Trophoblast cell (in vitro differentiated cells and primary cell): Measurements from ENCODE around the gene ZNF660.
"Not testable (repeated sequence)": the region's sequence is repeated elsewhere in the genome, so short reads cannot be mapped to it uniquely, and the experiment has no call there.

Source experiments
- DNase-seq, 2 donors: peaks; one replicate each; pipeline ENCODE4 v3.0.0-alpha.2; 2016
- H2AFZ ChIP-seq: 2 replicates; pipeline ENCODE4 v1.6.1; 2013; ENCODE audit warnings: low read length, moderate library complexity, mild to moderate bottlenecking; ENCODE audit not compliant: insufficient read depth, poor library complexity
- H2AK5ac ChIP-seq: 2 replicates; pipeline ENCODE4 v1.6.1; 2013; ENCODE audit warnings: mild to moderate bottlenecking, low read length
- H2BK120ac ChIP-seq: 2 replicates; pipeline ENCODE4 v1.6.1; 2013; ENCODE audit warnings: low read length, mild to moderate bottlenecking, moderate library complexity; ENCODE audit not compliant: insufficient read depth, poor library complexity
- H2BK12ac ChIP-seq: 2 replicates; pipeline ENCODE4 v1.6.1; 2013; ENCODE audit warnings: mild to moderate bottlenecking, low read length, moderate library complexity
- H2BK5ac ChIP-seq: 2 replicates; pipeline ENCODE4 v1.6.1; 2013; ENCODE audit warnings: low read length, low read depth, moderate library complexity, mild to moderate bottlenecking; ENCODE audit not compliant: poor library complexity
- H3K14ac ChIP-seq: 2 replicates; pipeline ENCODE4 v1.6.1; 2013; ENCODE audit warnings: mild to moderate bottlenecking, low read length
- H3K18ac ChIP-seq: 2 replicates; pipeline ENCODE4 v1.6.1; 2013; ENCODE audit warnings: mild to moderate bottlenecking, low read length
- H3K23ac ChIP-seq: 2 replicates; pipeline ENCODE4 v1.6.1; 2013; ENCODE audit warnings: low read length
- H3K27ac ChIP-seq: 2 replicates; pipeline ENCODE4 v1.5.1; 2013; ENCODE audit warnings: low read depth, mild to moderate bottlenecking, inconsistent platforms, low read length, moderate library complexity
- H3K27me3 ChIP-seq: 2 replicates; pipeline ENCODE4 v1.6.1; 2013; ENCODE audit warnings: inconsistent platforms, mild to moderate bottlenecking, low read length, moderate library complexity; ENCODE audit not compliant: insufficient read depth
- H3K36me3 ChIP-seq, 2 experiments: 1 replicate in 1 of 2; 2 replicates in 1 of 2; pipeline ENCODE4 v1.6.1; 2013; ENCODE audit warnings: low read length in 2 of 2, mild to moderate bottlenecking in 2 of 2, moderate library complexity in 1 of 2; ENCODE audit not compliant: insufficient read depth in 2 of 2, control insufficient read depth in 1 of 2
- H3K4ac ChIP-seq: 2 replicates; pipeline ENCODE4 v1.6.1; 2013; ENCODE audit warnings: low read depth, mild to moderate bottlenecking, low read length, moderate library complexity
- H3K4me1 ChIP-seq, 2 experiments: 1 replicate in 1 of 2; 2 replicates in 1 of 2; pipeline ENCODE4 v1.6.1; 2013; ENCODE audit warnings: low read length in 2 of 2, mild to moderate bottlenecking in 2 of 2, moderate library complexity in 1 of 2; ENCODE audit not compliant: insufficient read depth in 2 of 2, control insufficient read depth in 1 of 2
- H3K4me2 ChIP-seq: 2 replicates; pipeline ENCODE4 v1.6.1; 2013; ENCODE audit warnings: inconsistent platforms, mild to moderate bottlenecking, low read length, moderate library complexity
- H3K4me3 ChIP-seq: 2 replicates; pipeline ENCODE4 v1.5.1; 2013; ENCODE audit warnings: mild to moderate bottlenecking, low read depth, low read length, inconsistent platforms
- H3K79me1 ChIP-seq: one replicate; pipeline ENCODE4 v1.6.1; 2013; ENCODE audit warnings: low read length
- H3K79me2 ChIP-seq: 2 replicates; pipeline ENCODE4 v1.6.1; 2013; ENCODE audit warnings: low read length, mild to moderate bottlenecking; ENCODE audit not compliant: control insufficient read depth, insufficient read depth, poor library complexity
- H3K9ac ChIP-seq: 2 replicates; pipeline ENCODE4 v1.6.1; 2013; ENCODE audit warnings: mild to moderate bottlenecking, low read length
- H3K9me3 ChIP-seq: 2 replicates; pipeline ENCODE4 v1.6.1; 2013; ENCODE audit warnings: low read depth, mild to moderate bottlenecking, control low read depth, inconsistent platforms, low read length; ENCODE audit not compliant: insufficient read depth
- H4K12ac ChIP-seq: 2 replicates; pipeline ENCODE4 v1.6.1; 2013; ENCODE audit warnings: low read depth, mild to moderate bottlenecking, low read length, moderate library complexity
- H4K8ac ChIP-seq: 2 replicates; pipeline ENCODE4 v1.6.1; 2013; ENCODE audit warnings: low read depth, mild to moderate bottlenecking, low read length, moderate library complexity
- H4K91ac ChIP-seq: one replicate; pipeline ENCODE4 v1.6.1; 2013; ENCODE audit warnings: low read depth, mild to moderate bottlenecking, low read length, moderate library complexity
- WGBS: extraction: QIAGEN DNeasy Blood & Tissue Kit; methylation state at CpG from one replicate; pipeline ENCODE4 v1.1.7; 2013; ENCODE audit warnings: missing lambda C conversion rate; ENCODE audit not compliant: insufficient read length, insufficient coverage; ENCODE audit errors: extremely low coverage; 5-methylcytosine and 5-hydroxymethylcytosine counted together

Gene ZNF660

DNA sequence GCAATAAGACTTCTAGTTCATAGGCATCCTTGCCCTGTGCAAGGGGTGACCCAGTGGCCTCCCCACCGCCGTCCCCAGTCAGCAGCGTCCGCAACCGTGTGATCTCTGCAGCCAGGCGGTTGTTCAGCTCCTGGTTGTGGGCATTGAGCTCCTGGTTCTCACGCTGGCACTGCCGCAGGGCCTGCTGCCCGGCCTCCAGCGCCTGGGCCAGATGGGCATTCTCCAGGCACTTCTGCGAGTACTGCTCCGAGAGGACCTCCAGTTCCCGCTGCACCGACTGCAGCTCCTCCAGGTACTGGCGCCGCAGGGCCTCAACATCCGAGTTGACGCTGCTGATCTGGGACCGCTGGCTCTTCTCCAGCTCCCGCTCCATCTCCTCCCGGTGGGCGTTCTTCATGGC is 6.4 kb upstream of the ZNF660 start:
- not testable (repeated sequence) for H3K36me3 ChIP-seq, H3K18ac ChIP-seq, H3K79me1 ChIP-seq, H3K4me1 ChIP-seq, H4K91ac ChIP-seq, H3K79me2 ChIP-seq, DNase-seq, H2AK5ac ChIP-seq, H3K4me3 ChIP-seq, H3K9ac ChIP-seq, H2BK120ac ChIP-seq, H3K27me3 ChIP-seq, H4K8ac ChIP-seq, H3K23ac ChIP-seq, H3K14ac ChIP-seq, H3K27ac ChIP-seq, H3K9me3 ChIP-seq, H3K4me2 ChIP-seq, H2AFZ ChIP-seq, H4K12ac ChIP-seq, H3K4ac ChIP-seq, H2BK5ac ChIP-seq, H2BK12ac ChIP-seq
- WGBS: no CpG with 5 or more reads among the region's 22 CpGs

DNA sequence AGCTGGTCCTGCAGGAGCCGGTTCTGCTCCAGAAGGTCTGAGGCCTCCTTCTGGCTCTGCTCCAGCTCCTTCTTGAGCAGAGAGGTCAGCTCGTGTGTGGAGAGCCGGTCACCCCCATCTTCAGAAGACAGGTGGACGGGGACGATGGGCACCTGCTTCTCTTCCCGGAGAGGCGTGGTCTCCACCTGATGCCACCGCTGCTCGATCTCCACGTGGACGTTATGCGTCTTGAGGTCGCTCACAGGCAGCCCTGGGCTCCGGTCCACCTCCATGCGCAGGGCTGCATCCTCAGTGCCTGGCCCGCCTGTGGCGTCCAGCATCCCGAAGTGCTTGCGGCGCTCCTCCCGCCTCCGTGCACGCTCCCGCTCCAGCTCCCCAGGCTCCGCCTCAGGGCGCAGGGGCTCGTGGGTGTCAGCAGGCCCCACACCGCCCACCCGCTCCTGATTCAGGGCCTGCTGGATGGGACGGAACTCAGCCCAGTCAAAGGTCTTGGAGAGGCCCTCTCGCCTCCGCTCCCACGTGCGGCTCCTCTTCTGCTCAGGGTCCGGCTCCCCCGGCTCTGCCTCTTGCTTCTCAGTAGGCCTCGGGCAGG is 5.7 kb upstream of the ZNF660 start:
- not testable (repeated sequence) for H2AFZ ChIP-seq, H3K9ac ChIP-seq, H3K36me3 ChIP-seq, H4K12ac ChIP-seq, H3K79me1 ChIP-seq, H3K23ac ChIP-seq, H3K4me1 ChIP-seq, H3K4me2 ChIP-seq, H4K91ac ChIP-seq, H2BK120ac ChIP-seq, H3K27me3 ChIP-seq, H2AK5ac ChIP-seq, DNase-seq, H3K14ac ChIP-seq, H3K9me3 ChIP-seq, H3K4ac ChIP-seq, H3K18ac ChIP-seq, H3K4me3 ChIP-seq, H2BK12ac ChIP-seq, H2BK5ac ChIP-seq, H4K8ac ChIP-seq, H3K79me2 ChIP-seq, H3K27ac ChIP-seq
- no CpG with 5 or more reads among the region's 37 CpGs for WGBS

DNA sequence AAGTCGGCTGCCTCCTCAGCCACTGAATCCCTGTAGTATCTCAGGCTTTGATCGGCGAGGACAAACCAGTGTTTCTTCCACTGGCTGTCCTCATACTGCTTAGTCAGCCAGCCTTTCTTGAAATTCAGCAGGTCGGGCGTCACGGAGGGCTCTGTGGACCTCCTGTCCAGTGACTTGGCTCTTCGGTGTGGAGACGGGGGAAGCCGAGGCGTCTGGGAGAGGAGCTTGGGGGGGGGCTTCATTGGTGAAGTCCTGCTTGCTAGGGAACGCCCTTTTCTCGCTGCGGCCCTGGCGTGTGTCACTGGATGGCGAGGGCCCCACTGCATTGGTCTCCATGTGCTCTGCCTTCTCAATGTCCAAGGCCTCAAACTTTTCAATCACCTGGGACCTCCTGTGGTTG is 5.0 kb upstream of the ZNF660 start:
- not testable (repeated sequence) for H2BK12ac ChIP-seq, H2BK120ac ChIP-seq, H3K27ac ChIP-seq, H3K4me1 ChIP-seq, H3K23ac ChIP-seq, DNase-seq, H3K14ac ChIP-seq, H3K4me3 ChIP-seq, H3K79me1 ChIP-seq, H4K91ac ChIP-seq, H3K9ac ChIP-seq, H4K8ac ChIP-seq, H3K9me3 ChIP-seq, H2AFZ ChIP-seq, H3K36me3 ChIP-seq, H3K18ac ChIP-seq, H3K4me2 ChIP-seq, H4K12ac ChIP-seq, H3K79me2 ChIP-seq, H2BK5ac ChIP-seq, H3K27me3 ChIP-seq, H2AK5ac ChIP-seq, H3K4ac ChIP-seq
- no CpG with 5 or more reads among the region's 15 CpGs for WGBS

DNA sequence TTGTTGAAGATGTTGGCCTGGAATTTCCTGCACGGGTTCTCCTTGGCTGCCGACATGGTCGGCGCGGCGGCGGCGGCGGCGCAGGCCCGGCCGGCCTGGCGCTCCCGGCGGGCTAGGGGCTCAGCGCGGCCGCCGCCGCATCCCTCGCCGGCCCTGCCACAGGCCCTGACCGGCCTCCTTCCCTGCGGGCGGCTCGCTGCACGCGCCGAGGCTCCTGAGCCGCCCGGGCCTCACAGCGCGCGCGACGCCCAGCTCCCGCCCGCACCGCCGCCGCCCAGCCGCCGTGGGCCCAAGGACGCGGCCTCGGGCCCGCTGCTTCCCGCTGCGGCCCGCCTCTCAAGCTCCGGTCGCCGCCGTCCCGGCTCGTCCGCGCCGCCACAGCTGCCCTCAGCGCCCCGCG is 3.8 kb upstream of the ZNF660 start:
- not testable (repeated sequence) for H3K27me3 ChIP-seq, H3K14ac ChIP-seq, H3K4me1 ChIP-seq, H2BK5ac ChIP-seq, H2AK5ac ChIP-seq, H3K4me2 ChIP-seq, H3K79me2 ChIP-seq, H3K36me3 ChIP-seq, H4K8ac ChIP-seq, H3K79me1 ChIP-seq, H3K9me3 ChIP-seq, H4K12ac ChIP-seq, H2BK120ac ChIP-seq, H2BK12ac ChIP-seq, H3K23ac ChIP-seq, H3K4me3 ChIP-seq, H2AFZ ChIP-seq, H3K18ac ChIP-seq, H4K91ac ChIP-seq, H3K4ac ChIP-seq, H3K27ac ChIP-seq, H3K9ac ChIP-seq
- no CpG with 5 or more reads among the region's 62 CpGs for WGBS
- peak in 1 of 2 donors; percentile 3 for DNase-seq
